GM18951 (cell line): ENCODE data around the gene SLC2A9.

Experiments
- POLR2A ChIP-seq: IDR thresholded peaks from 4 replicates; pipeline ENCODE4 v1.6.1; 2011; ENCODE audit warnings: mild to moderate bottlenecking; ENCODE audit not compliant: insufficient read length, insufficient read depth; ENCODE audit errors: extremely low read depth
- in situ Hi-C: fragments of 300-500 bp; cut with MboI; formaldehyde crosslinking; loops from one replicate; pipeline ENCODE4 v1.12.0; 2022; ENCODE audit warnings: low sequenced_read_pairs, mixed read lengths, inconsistent platforms; ENCODE audit not compliant: unreplicated experiment

SLC2A9 gene

DNA sequence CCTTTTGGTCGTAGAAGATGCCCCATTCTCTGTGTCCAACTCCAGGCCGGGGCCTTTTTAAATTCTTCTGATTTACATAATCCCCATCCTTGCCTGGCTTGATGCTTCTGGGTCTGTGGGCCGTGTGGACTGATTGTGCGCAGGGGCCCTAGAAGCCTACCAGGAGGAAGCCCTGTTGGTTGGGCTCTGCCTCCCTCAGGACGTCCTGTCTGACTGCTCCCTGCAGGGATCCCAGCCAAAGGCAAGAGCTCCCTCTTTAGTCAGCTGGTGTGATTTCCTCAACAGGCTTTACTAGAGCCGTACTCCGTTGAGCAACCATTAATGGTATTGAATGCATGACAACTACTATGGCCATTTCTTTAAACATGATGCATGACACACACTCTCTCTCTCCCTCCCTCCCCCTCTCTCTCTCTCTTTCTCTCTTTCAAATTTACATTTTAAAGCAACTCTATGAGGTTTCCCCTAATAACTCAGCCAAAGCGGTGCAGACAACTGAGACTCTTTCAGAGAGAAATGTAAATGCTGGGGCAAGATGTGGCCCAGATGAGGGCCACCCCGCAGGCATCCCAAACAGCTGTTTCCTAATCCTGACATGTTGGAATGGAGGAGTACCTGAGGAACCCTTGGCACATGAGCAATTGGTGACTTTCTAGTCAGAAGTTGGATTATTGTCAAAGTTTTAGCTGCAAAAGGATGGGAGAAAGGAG, 122.5 kb downstream of the SLC2A9 start:
- in situ Hi-C loops: no loop called here
- TF ChIP-seq POLR2A: no peak

DNA sequence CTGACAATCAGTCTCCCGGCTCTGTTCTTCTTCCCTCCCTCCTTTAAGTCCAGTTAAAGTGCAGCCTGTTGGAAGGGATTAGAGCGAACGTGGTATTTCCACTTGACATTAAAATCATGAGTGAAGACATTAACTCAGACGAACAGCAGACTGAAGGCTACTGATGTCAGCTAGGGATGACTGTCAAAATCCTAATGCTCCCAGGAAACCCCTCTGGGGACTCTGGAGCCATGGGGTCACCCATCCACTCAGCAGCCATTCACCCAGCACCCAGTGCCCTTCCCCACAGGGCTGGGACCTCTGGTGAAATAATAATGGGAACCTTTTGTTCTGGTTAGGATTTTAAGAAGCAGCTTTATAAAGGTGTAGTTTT, 126.0 kb downstream of the SLC2A9 start:
- TF ChIP-seq POLR2A: no peak
- in situ Hi-C loops: no loop called here

- TF ChIP-seq POLR2A: no peak
- in situ Hi-C loops: no loop called here
Observed at GRCh38 chr4:9894644-9895332, 126.5 kb downstream of the SLC2A9 start.

GRCh38 chr4:9893329-9894108, 127.8 kb downstream of the SLC2A9 start:
- in situ Hi-C loops: no loop called here
- TF ChIP-seq POLR2A: no peak

DNA sequence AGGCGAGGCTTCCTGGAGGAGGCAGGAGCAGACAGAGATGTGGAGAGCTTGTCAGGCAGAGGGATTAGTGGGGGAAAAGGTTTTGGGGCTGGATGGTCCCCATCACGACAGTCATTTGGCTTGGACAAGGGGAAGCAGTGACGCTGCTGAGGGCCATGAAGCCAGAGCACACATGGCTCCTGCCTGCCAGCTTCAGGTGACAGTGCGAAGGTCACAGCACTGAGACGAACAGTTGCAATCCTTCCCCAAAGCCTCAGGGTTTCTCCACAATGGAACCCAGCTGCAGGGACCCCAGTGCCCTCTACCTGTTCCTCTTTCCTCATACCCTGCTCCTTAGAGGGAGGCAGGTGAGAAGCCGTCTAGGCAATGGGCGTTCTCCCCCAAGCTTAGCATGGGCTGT, 129.6 kb downstream of the SLC2A9 start:
- in situ Hi-C loops: no loop called here

GRCh38 chr4:9891056-9891455, 130.2 kb downstream of the SLC2A9 start:
- in situ Hi-C loops: no loop called here
- no peak for TF ChIP-seq POLR2A

More for the DNA sequence above, 129.6 kb downstream of the SLC2A9 start:
- no peak for TF ChIP-seq POLR2A

- in situ Hi-C loops: no loop called here
- no peak for TF ChIP-seq POLR2A
Observed at GRCh38 chr4:9889306-9889705, 132.0 kb downstream of the SLC2A9 start.

DNA sequence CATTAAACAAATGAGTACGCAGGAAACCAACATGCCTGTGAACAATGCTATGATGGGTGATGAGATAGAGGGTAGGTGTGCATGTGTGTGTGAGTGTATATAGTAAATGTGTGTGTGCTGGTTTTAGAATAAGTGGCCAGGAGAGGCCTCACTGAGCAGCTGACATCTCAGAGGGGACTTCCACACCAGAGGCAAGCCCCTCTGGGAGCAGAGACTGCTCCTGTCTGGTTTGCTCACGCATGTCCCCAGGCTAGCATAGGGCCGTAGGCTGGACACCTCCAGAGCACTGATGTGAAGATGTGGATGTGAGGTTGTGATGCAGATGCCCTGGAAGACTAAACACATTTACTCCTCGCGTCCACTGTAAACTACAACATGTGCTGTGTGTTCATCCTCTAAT, 135.3 kb downstream of the SLC2A9 start:
- in situ Hi-C loops: no loop called here
- no peak for TF ChIP-seq POLR2A

DNA sequence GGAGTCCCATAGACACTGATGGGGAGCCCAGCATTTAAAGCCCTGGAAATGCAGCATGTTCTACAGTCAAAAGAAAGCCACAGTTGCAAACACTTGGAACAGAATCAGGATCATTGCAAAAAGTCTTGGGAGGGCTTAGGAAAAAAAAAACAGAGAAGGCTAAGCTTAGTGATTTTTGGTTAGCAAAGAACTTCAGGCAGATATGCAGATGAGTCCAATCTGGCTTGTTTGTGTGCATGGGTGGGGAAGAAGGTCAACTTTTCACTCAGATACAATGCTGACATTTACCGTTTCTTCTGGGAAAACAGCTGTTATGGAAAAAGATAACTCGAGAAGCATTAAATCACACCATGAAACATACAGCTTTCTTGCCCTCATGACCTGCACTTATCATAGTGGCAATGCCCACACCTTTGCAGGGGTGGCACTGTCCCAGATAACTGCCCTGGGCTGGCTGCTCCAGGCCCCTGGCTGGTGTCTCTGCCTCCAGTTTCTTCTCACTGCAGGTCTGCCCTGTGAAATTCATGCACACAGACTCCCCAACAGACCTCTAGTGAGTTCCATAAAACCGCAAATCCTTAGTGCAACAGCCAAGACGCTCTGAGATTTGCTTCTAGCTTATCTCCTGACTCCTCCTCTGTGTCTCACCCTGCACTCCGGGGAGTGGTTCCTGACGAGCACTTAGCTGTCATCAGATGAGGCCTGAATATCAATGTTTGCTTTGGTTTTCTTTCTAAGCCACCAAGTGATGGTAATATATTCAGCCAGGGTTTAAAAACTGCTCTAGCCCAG, 140.7 kb downstream of the SLC2A9 start:
- no peak for TF ChIP-seq POLR2A
- in situ Hi-C loops: no loop called here

- in situ Hi-C loops: no loop called here
- no peak for TF ChIP-seq POLR2A
Observed at GRCh38 chr4:9877123-9877522, 144.2 kb downstream of the SLC2A9 start.

GRCh38 chr4:9875516-9875915, 145.8 kb downstream of the SLC2A9 start:
- TF ChIP-seq POLR2A: no peak
- in situ Hi-C loops: no loop called here

DNA sequence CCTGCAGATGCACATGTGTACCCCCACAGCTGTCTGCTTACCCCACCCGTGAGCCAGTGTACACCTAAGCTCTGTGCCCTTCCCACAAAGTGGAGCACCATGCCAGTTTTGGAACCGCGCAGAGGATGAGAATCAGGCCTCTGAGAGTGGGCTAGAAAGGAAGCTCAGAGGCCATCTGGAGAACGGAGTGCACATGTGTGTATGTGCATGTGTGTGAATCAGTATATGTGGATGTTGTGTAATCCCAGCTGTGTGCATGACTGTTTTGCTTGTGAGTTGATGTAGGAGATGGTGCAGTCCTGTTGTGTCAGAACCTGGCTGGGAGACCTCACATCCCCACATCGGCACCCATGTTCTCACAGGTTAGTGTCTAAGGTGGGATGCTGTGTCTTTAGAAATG, 146.9 kb downstream of the SLC2A9 start:
- TF ChIP-seq POLR2A: no peak
- in situ Hi-C loops: no loop called here
